Activated CD8-positive, alpha-beta memory T cell treated with anti-CD3 and anti-CD28 coated beads for 36 hours (primary cell): ENCODE results near the gene EPB41L2. TPM values are rescaled to one million over a fixed set of nuclear protein-coding genes. Genes with fewer than 3 reads are reported as not detected.
"Not testable (repeated sequence)": the region's sequence is repeated elsewhere in the genome, so short reads cannot be mapped to it uniquely, and the experiment has no call there.

Source experiments
- CTCF ChIA-PET: fragments of 350-600 bp; sonication (Branson Sonifier 250); formaldehyde crosslinking; loops from one replicate; lab custom pipeline; 2021; ENCODE audit warnings: antibody characterized with exemption; lab: Charles Lee
- POLR2A ChIA-PET: fragments of 350-600 bp; sonication (Branson Sonifier 250); formaldehyde crosslinking; loops from one replicate; lab custom pipeline; 2021; ENCODE audit warnings: antibody characterized with exemption; lab: Charles Lee
- total RNA-seq, 2 experiments: library from RNA; stranded (reverse); gene quantifications; one replicate each; pipeline ENCODE4 v1.2.3, GENCODE V29; 2021

Gene EPB41L2
- total RNA-seq, 2 experiments from 2014 or later: 34.3 to 40.4 TPM

- CTCF ChIA-PET: no interaction called here
Measured at GRCh38 chr6:130811932-130812331, 251.1 kb downstream of the EPB41L2 start.

GRCh38 chr6:130810307-130811030, 252.6 kb downstream of the EPB41L2 start:
- POLR2A ChIA-PET: no interaction called here

More at GRCh38 chr6:130811932-130812331, 251.1 kb downstream of the EPB41L2 start:
- POLR2A ChIA-PET: interaction anchor here (0.6 kb wide), 1 partner anchor 306 kb away, joined by 3 read pairs; no protein-coding TSS in a partner anchor

GRCh38 chr6:130801368-130801767, 261.7 kb downstream of the EPB41L2 start:
- CTCF ChIA-PET, POLR2A ChIA-PET: not testable (repeated sequence)

More at GRCh38 chr6:130810307-130811030, 252.6 kb downstream of the EPB41L2 start:
- CTCF ChIA-PET: no interaction called here

- ChIA-PET POLR2A (no interaction called here), CTCF (no interaction called here)
Measured at GRCh38 chr6:130797061-130797460, 266.0 kb downstream of the EPB41L2 start.

GRCh38 chr6:130796313-130796905, 266.6 kb downstream of the EPB41L2 start:
- ChIA-PET CTCF (no interaction called here), POLR2A (no interaction called here)

- ChIA-PET CTCF (no interaction called here), POLR2A (no interaction called here)
Measured at GRCh38 chr6:130794738-130795137, 268.3 kb downstream of the EPB41L2 start.

- POLR2A ChIA-PET: no interaction called here
- CTCF ChIA-PET: no interaction called here
Measured at GRCh38 chr6:130794010-130794697, 268.9 kb downstream of the EPB41L2 start.

Other genes with a start within 250 kb of the EPB41L2 start
- gene SMLR1, start 235.8 kb downstream of the EPB41L2 start, total RNA-seq: not detected
- 1 to 10 TPM; 5.0 to 5.8 TPM for gene AKAP7, start 72.2 kb upstream of the EPB41L2 start, total RNA-seq